ENCODE data around the gene LRRC23.

GRCh38 chr12:6952863-6953441 lies 48.3 kb downstream of the LRRC23 start:
- TF ChIP-seq CTCF (IDR thresholded peaks at IDR 0.05): no peak
- TF ChIP-seq POLR2A (IDR thresholded peaks at IDR 0.05): no peak
